Motor neuron (in vitro differentiated cells): ENCODE results near the gene ELF2. TPM values are rescaled to one million over a fixed set of nuclear protein-coding genes. Genes with fewer than 3 reads are reported as not detected.
A peak's percentile ranks its signal among the peaks of the same experiment; 100 is the strongest.
"Not testable (repeated sequence)": the region's sequence is repeated elsewhere in the genome, so short reads cannot be mapped to it uniquely, and the experiment has no call there.

ENCODE experiments used
- ATAC-seq, 8 experiments: fragments of 200-7000 bp; cut with Tn5 transposase; replicated peaks in 6 of 8; 2 replicates each; pipeline ENCODE4 v1.8.0; 2021; ENCODE audit warnings: mild to moderate bottlenecking in 8 of 8, moderate library complexity in 8 of 8
- H3K27ac ChIP-seq, 2 donors: fragments of 250-450 bp; sonication (Bioruptor Pico); 2 replicates each; pipeline ENCODE4 v1.9.0; 2021; ENCODE audit warnings: antibody characterized with exemption in 2 of 2, mild to moderate bottlenecking in 2 of 2, moderate library complexity in 1 of 2
- H3K4me1 ChIP-seq, 2 donors: fragments of 250-450 bp; sonication (Bioruptor Pico); replicated peaks in 1 of 2; 2 replicates each; pipeline ENCODE4 v1.6.1; 2021; ENCODE audit warnings: antibody characterized with exemption in 2 of 2, mild to moderate bottlenecking in 2 of 2, moderate library complexity in 1 of 2
- H3K4me3 ChIP-seq, 5 donors: fragments of 250-450 bp; sonication (Bioruptor Pico); 2 replicates each; pipeline ENCODE4 v1.9.0; 2021; ENCODE audit warnings: antibody characterized with exemption in 5 of 5, mild to moderate bottlenecking in 5 of 5, moderate library complexity in 4 of 5
- WGBS, 10 experiments: fragments of 450-650 bp; shearing (Covaris generic); methylation state at CpG; one replicate each; pipeline ENCODE4 v1.0.0; 2022; 5-methylcytosine and 5-hydroxymethylcytosine counted together
- in situ Hi-C, 9 experiments: fragments of 400-800 bp; cut with MboI; loops; one replicate each; pipeline ENCODE4 v1.15.0; 2021; ENCODE audit warnings: low sequenced_read_pairs in 9 of 9, low pct_unique_long_range_greater_than_20kb in 2 of 9; ENCODE audit not compliant: unreplicated experiment in 9 of 9
- total RNA-seq, 8 experiments: library from RNA; unstranded; fragments of 300-600 nt; gene quantifications; 2 replicates each; pipeline versions ENCODE4 v1.2.3 to v1.2.4, GENCODE V29; 2022

ELF2 gene
- total RNA-seq, 8 experiments from 2014 or later = 32.9 to 198 (median 53.4) TPM

DNA sequence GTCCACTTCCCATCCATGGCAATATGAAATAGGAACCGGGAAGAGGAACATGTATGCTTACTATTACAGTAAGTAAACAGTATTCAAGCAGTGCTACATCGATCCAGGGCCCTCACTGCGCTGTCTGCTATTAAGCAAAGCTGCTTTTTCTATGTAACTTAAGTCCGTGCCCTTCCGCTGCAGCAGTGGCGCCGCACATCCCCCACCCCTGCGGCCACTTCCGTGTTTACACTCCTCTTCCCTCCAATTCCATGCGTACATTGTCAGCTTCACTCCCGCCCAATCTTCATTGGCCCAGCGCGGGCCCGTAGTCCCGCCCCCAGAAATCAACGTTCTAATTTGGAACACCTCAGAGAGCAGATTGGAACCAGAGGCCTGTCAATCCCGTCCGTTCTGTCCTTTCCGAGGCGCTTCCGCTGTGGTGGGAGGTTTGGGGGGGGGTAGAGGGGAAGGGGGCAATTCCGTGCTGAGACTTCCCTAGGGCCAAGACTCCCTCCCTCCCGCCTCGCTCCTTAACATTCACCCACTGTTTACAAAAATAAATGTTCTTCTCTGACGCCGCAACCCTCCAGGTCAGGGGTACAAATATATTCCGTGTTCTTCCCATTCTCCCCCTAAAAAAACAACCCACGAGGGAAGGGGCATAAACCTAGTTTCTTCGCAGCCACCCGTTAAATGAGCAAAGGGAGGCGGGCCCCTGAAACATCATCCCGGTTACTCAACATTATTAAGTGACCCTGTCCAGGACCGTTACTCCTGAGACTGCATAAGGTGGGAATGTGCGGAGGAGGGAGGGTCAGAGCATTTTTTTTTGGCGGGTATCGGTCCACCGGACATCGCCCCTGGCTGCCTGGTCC lies 94.0 kb downstream of the ELF2 start:
- Histone ChIP-seq H3K27ac (peak overlapping the region; percentile 84 to 88), H3K4me3 (peak overlapping the region; percentile 59 to 94 (median 64)), H3K4me1 (peaks cover 0 to 8% of the 10 kb centered on the region in 2 donors)
- 0 to 1% (median 0%) methylated on average over 1 to 16 of the region's 38 CpGs; no CpG with 5 or more reads in 1 of the 10 experiments for WGBS, 10 experiments
- in situ Hi-C loops = loop anchor here in 1 of 9 experiments (25.0 kb wide), 1 partner anchor 204 kb away; the partner anchor contains the start of gene MGARP
- peak; percentile 74 to 88 (median 87) for ATAC-seq

DNA sequence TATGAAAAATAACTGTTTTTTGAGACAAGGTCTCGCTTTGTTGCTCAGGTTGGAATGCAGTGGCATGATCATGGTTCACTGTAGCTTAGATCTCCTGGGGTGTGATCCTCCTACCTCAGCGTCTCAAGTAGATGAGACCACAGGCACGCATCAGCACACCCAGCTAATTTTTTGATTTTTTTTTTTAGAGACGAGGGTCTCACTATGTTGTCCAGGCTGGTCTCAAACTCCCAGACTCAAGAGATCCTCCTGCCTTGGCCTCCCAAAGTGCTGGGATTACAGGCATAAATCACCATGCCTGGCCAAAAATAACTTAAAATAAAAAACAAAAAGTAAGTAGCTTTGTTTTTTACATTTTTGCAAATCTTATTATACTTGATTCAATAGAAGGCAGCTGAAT lies 98.1 kb downstream of the ELF2 start:
- WGBS, 10 experiments = 77 to 100% (median 94%) methylated on average over 1 to 4 of the region's 4 CpGs; no CpG with 5 or more reads in 1 of the 10 experiments
- H3K4me1 ChIP-seq = peaks cover 0 to 6% of the 10 kb centered on the region in 2 donors
- in situ Hi-C loops = loop anchor here in 1 of 9 experiments (25.0 kb wide), 1 partner anchor 208 kb away; the partner anchor contains the start of gene MGARP
- no peak for ATAC-seq
- no peak overlapping the region for H3K27ac ChIP-seq
- H3K4me3 ChIP-seq = no peak overlapping the region

DNA sequence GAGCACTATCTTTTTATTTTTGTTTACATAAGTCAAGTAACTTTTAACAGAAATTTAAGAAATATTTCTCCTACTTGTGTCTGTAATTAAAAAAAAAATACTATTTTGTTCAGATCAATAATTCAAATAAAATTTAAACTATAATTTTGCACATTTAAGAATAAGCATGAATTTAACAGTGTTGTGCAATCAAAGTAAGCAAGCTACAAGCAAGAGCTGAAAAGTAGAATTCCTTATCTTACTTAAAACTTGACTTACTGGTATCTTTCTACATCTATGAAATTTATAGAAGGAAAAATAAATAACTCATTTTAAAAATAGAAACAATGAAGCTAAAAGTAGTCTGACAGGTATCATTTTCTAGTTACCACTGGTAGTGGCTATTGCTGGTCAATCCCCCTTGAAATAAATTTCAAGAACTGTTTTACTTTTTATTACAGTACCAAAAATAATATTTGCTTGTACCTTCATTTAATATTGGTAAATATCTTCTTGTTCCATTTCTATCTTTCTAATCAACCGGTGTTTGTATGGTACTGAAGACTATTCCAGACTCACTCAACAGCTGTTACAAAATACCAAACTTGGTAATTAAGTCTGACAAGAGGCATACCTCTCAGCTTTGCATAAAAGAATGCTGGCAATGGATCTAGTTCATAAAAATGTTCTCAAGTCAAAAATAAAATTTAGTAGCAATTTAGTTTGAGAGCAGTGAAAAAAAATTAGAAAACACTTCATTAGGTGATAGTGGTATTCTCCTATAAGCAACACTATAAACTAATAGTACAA lies 99.3 kb downstream of the ELF2 start:
- H3K27ac ChIP-seq = no peak overlapping the region
- WGBS, 10 experiments = 0 to 100% (median 87%) methylated on average over 1 of the region's 1 CpG; no CpG with 5 or more reads in 2 of the 10 experiments

DNA sequence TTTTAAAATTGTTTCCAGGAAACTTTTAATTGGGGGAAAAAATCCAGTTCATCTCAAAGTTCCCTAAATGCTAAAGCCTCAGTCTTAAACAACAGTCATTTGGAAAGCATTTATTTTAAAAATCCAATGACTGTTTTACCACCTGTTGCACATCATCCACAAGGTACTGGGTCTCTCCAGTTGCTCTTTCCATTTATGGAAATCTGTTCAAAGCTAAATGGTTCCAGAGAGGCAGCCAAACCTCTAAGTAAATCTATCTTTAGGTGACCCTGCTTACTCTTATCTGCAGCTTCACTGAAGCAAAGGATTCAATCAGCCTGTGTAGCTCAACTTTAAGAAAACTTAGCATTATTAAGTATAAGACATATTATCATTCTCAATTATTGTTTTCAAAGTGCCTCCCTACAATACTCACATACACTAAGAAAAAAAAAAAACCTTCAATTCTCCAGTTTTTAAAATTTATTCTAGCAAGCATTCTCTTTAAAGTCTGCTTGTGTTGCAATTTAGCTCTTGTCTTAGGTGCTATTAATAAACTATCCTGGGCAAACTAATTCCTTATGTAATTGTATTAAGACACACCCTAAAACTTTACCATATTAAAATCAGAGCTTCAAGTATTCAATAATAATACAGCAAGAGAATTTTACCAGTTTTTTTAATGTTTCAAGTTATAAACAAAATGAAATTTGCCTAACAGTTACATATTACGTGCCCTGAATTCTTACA lies 100.8 kb downstream of the ELF2 start:
- peak in 1 of 8 experiments; percentile 20 for ATAC-seq
- no peak overlapping the region for H3K27ac ChIP-seq
- WGBS, 10 experiments = 78 to 100% (median 100%) methylated on average over 1 of the region's 1 CpG
- H3K4me3 ChIP-seq = no peak overlapping the region
- no peaks in the 10 kb centered on the region for H3K4me1 ChIP-seq
- in situ Hi-C loops = loop anchor here in 1 of 9 experiments (25.0 kb wide), 1 partner anchor 211 kb away; the partner anchor contains the start of gene MGARP

More for the DNA sequence above, 99.3 kb downstream of the ELF2 start:
- ATAC-seq = no peak
- no peak overlapping the region for H3K4me3 ChIP-seq
- peaks cover 0 to 6% of the 10 kb centered on the region in 2 donors for H3K4me1 ChIP-seq
- in situ Hi-C loops = loop anchor here in 1 of 9 experiments (25.0 kb wide), 1 partner anchor 210 kb away; the partner anchor contains the start of gene MGARP

DNA sequence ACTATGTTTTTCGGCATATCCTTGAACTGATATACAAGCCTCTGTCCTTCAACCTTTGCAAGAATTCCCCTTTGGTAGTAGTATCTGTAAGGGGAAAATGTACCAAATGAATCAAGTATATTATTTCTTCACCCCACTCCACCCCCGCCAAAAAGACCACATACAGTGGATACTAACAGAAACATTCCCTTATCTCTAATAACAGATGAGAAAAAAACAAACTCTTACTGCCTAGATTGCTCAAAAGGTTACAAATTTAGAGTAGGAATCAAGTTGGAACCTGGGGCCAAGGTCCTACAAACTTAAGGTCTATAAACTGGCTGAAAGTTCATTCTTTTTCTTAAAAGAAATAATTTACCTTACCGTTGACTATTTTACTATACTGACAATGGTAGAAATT lies 116.4 kb downstream of the ELF2 start:
- Histone ChIP-seq H3K4me1 (no peaks in the 10 kb centered on the region), H3K27ac (no peak overlapping the region), H3K4me3 (no peak overlapping the region)
- in situ Hi-C loops = no loop called here
- 86 to 100% (median 100%) methylated on average over 1 to 3 of the region's 3 CpGs for WGBS, 10 experiments
- ATAC-seq = no peak

DNA sequence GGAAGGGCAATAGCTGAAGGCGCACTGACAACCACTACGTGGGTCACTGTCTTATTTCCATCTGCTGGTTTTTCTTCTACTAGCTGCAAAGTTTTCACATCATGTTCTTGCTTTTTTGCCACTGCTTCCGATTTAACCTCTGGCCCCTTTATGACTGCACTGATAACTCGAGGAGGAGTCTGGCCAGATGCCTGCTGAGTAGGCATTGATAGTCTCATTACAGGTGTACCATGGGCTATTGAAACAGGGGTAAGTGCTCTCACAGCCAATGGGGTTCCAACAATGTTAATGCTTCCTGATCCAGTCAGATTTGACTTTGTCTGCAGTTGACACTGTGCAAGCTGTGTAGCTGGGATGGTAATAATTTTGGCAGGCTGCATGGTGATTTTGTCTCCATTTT lies 118.0 kb downstream of the ELF2 start:
- in situ Hi-C loops, ATAC-seq: not testable (repeated sequence)

DNA sequence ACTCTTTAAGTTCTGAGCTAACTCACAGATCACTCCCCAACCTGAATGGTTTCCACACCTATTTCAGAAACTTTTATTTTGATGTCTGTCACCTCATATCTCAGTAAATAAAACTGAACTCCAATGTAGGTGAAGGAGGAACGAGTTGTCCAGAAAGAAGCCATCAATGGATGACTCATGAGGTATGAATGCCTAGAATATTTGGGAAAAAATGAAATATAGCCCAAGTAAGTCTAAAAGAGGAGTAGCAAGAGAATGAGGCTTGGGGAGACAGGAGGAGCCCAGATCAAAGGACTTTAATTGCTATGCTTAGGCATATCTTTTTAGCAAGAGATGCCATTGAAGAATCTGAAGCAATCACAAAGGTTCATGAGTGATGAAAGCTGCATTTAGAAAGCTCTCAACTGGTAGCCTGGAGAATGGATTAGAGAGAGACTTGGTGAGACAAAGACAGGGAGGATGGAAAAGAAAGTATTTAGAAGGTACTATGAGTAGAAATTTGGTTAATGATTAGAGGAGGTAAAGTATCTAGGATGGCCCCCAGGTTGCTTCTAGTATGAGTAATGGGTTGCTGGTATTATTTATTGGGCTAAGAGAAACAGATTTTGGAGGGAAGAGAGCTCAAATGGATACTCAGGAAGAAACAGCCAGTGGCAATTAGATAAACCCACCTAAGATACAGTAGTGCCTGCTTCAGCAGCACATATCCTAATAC lies 122.1 kb downstream of the ELF2 start:
- H3K4me1 ChIP-seq = no peaks in the 10 kb centered on the region
- H3K4me3 ChIP-seq = no peak overlapping the region
- no peak overlapping the region for H3K27ac ChIP-seq
- ATAC-seq = no peak
- in situ Hi-C loops = no loop called here
- WGBS, 10 experiments = 13 to 100% (median 70%) methylated on average over 1 of the region's 1 CpG; no CpG with 5 or more reads in 2 of the 10 experiments

More for the DNA sequence above, 118.0 kb downstream of the ELF2 start:
- not testable (repeated sequence) for H3K4me1 ChIP-seq, H3K27ac ChIP-seq, H3K4me3 ChIP-seq
- WGBS, 10 experiments = 20% methylated on average over 1 of the region's 4 CpGs; no CpG with 5 or more reads in 8 of the 10 experiments

DNA sequence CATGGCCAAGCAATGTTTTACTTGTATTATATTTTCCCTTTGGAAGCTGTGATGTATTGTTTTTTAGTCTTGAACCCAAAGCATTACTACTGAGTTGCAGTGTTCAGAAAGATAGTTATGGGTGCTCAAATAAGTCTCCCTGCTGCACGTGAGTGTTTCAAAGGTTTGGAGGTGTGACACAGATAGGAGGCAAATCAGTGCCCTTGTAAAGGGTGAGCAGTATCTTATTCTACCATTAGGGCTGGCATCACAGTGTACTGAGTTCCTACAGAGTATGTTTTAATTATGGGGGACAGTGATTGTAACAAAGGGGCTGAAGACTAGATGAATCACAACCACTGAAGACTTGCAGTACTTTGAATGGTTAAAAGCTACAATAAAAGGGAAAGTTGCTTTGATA lies 123.1 kb downstream of the ELF2 start:
- Histone ChIP-seq H3K4me1 (no peaks in the 10 kb centered on the region), H3K27ac (no peak overlapping the region), H3K4me3 (no peak overlapping the region)
- ATAC-seq = peak in 1 of 8 experiments; percentile 5
- WGBS, 10 experiments = 60 to 100% (median 83%) methylated on average over 1 of the region's 1 CpG; no CpG with 5 or more reads in 3 of the 10 experiments
- in situ Hi-C loops = no loop called here

DNA sequence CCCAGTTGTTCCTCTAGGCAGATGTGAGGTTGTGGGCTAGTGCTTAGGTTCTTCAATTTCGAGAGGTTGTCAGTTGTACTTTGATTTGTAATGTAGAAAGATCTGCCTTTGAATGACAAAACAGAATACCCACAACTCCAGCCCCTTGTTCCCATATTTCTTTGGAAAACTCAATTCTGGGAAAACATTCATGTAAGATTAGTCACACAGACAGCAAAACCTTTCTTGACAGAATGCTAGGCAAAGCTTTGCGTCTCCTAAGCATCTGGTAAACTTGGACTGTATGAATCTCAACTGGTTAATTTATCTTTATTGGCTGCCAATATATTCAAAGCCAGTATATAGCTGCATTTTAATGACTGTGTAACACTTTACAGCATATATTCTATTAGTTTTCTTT lies 126.6 kb downstream of the ELF2 start:
- no peak overlapping the region for H3K27ac ChIP-seq
- WGBS, 10 experiments = 57 to 97% (median 79%) methylated on average over 1 to 2 of the region's 2 CpGs; no CpG with 5 or more reads in 2 of the 10 experiments
- in situ Hi-C loops = no loop called here
- no peaks in the 10 kb centered on the region for H3K4me1 ChIP-seq
- no peak overlapping the region for H3K4me3 ChIP-seq
- peak in 1 of 8 experiments; percentile 18 for ATAC-seq

DNA sequence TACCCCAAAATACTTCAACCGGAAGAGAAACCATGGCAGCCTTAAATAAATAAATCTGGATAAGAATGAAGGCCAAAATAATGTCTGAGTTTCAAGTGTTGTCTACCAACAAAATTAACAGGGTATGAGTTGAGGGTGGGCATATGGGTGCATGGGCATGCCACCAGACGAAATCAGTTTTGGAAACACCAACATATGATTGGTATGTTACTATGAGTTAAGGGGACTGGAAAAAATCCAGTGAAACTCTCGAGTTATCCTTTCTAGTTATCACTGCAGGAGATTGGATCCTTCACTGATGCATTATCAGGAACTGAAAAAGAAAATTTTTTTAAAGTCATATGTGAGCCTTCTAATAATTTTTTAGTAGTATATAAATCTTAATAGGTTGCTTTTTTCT lies 129.0 kb downstream of the ELF2 start:
- in situ Hi-C loops = no loop called here
- WGBS, 10 experiments = 62 to 100% (median 83%) methylated on average over 1 to 3 of the region's 3 CpGs; no CpG with 5 or more reads in 2 of the 10 experiments
- no peak for ATAC-seq
- Histone ChIP-seq H3K27ac (no peak overlapping the region), H3K4me1 (no peaks in the 10 kb centered on the region), H3K4me3 (no peak overlapping the region)

DNA sequence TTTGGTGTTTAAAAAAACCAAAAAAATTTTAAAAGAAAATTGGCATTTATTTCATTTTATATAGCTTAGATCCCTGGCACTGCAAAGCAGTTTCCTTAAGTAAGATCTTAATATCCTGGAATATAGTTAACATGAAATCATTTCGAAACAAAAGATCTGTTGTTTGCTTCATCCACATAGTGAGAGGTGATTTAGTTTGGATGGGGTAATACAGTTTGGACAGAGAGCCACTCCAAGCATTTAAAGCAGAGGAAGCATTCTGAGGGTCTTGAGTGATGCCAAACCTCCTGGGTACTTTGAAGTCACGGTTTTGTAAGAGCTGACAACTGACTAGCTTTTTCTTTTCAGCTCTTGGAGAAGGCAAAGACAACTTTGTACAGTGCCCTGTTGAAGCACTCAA lies 132.7 kb downstream of the ELF2 start:
- WGBS, 10 experiments = 67 to 100% (median 89%) methylated on average over 1 to 2 of the region's 2 CpGs; no CpG with 5 or more reads in 2 of the 10 experiments
- in situ Hi-C loops = no loop called here
- H3K27ac ChIP-seq = no peak overlapping the region
- no peaks in the 10 kb centered on the region for H3K4me1 ChIP-seq
- no peak for ATAC-seq
- H3K4me3 ChIP-seq = no peak overlapping the region

DNA sequence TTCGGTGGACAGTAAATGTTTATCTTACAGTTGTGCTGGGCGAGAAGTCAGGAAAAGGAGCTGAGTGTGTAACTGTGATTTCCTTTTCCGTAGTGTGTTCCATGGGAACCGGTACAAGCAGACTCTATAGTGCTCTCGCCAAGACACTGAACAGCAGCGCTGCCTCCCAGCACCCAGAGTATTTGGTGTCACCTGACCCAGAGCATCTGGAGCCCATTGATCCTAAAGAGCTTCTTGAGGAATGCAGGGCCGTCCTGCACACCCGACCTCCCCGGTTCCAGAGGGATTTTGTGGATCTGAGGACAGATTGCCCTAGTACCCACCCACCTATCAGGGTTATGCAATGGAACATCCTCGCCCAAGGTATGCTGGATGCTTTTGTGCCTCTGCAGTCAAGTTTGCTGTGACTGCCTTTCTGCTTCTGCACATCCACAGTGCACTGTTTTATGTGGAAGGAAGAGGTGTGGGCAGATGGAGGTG lies 134.0 kb downstream of the ELF2 start:
- WGBS, 10 experiments = 60 to 100% (median 87%) methylated on average over 2 to 9 of the region's 10 CpGs; no CpG with 5 or more reads in 3 of the 10 experiments
- Histone ChIP-seq H3K27ac (no peak overlapping the region), H3K4me3 (no peak overlapping the region), H3K4me1 (no peaks in the 10 kb centered on the region)
- peak in 2 of 8 experiments; percentile 11 to 26 for ATAC-seq
- in situ Hi-C loops = no loop called here
